GM10248 (cell line): Measurements from ENCODE around the gene ST3GAL4.
"Not testable (repeated sequence)": the region's sequence is repeated elsewhere in the genome, so short reads cannot be mapped to it uniquely, and the experiment has no call there.

Experiments used
- CTCF ChIA-PET: fragments of 300-600 bp; sonication (Branson Sonifier 250); formaldehyde crosslinking; extraction: SDS; loops from one replicate; lab custom pipeline; 2021; ENCODE audit warnings: antibody characterized with exemption; lab: Yijun Ruan, JAX
- POLR2A ChIA-PET: fragments of 350-650 bp; sonication (Branson Sonifier 250); formaldehyde crosslinking; extraction: SDS; loops from one replicate; lab custom pipeline; 2020; ENCODE audit warnings: antibody characterized with exemption; lab: Yijun Ruan, JAX
- DNase-seq: peaks from one replicate; pipeline ENCODE4 v3.0.0; 2012; ENCODE audit errors: extremely low spot score
- TF ChIP-seq, protein P1 (sequence below): IDR thresholded peaks from 2 replicates; pipeline ENCODE4 v1.5.1; 2012; ENCODE audit warnings: mild to moderate bottlenecking, low read depth; ENCODE audit errors: extremely low read depth, missing control alignments, control extremely low read depth

ST3GAL4 gene

DNA sequence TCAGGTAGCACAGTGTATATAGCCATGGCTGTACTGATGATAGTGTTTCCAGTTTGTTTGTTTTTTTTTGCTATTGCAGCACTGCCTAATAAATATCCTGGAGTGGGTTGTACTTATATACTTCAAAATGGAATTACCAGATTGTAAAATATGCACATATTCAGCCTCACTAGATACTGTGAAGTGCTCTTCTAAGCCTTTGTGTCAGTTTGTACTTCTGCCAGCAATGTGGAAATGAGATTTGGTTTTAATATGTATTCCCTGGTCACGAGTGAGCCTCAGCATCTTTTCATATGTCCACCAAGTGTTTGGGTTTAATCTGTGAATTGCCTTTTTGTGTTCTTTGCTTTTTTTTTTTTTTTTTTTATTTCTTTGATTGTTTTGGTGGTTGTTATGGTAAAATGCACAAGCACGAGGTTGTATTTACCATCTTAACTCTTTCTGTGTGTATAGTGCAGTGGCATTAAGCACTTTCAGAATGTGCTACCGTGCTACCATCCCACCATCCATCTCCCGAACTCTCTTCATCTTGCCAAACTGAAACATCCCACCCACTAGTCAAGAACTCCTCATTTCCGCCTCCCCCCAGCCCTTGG is 34.9 kb downstream of the ST3GAL4 start:
- ChIA-PET CTCF (interaction anchor here (1.9 kb wide), 1 partner anchor 12 kb away, joined by 5 read pairs; no protein-coding TSS in a partner anchor), POLR2A (no interaction called here)
- no peak for DNase-seq
- TF ChIP-seq, protein P1, sequence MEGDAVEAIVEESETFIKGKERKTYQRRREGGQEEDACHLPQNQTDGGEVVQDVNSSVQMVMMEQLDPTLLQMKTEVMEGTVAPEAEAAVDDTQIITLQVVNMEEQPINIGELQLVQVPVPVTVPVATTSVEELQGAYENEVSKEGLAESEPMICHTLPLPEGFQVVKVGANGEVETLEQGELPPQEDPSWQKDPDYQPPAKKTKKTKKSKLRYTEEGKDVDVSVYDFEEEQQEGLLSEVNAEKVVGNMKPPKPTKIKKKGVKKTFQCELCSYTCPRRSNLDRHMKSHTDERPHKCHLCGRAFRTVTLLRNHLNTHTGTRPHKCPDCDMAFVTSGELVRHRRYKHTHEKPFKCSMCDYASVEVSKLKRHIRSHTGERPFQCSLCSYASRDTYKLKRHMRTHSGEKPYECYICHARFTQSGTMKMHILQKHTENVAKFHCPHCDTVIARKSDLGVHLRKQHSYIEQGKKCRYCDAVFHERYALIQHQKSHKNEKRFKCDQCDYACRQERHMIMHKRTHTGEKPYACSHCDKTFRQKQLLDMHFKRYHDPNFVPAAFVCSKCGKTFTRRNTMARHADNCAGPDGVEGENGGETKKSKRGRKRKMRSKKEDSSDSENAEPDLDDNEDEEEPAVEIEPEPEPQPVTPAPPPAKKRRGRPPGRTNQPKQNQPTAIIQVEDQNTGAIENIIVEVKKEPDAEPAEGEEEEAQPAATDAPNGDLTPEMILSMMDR, result no peak

DNA sequence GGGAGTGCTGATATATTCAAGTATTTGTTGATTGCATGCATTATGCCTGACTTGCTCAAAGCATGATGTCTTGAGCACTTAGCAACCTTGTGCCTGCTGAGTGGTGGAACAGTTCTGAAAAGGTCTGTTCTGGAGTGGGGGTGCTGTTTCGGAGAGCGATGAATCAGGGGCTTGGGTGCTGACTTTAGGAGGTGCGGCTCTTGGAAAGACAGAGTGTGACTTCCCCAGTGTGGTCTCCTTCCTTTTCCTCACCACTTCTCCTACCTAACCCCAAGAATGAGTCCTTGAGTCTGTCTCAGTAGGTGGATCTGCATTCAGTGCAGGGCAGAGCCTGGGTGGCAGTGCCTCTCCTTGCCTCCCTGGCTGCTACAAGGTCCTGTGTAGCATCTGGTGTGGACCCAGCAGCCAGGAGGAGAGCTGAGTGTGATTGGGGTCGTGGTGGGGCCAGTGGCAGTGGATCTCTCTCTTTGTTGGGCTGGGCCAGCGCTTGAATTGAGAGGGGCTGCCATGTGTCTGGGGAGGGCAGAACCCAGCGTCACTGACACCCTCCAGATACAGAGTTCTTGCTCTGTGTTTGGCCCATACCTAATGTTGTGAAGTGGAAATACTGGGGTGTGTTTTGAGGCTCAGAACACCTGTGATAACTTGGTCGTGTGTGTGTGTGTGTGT is 35.9 kb downstream of the ST3GAL4 start:
- no peak for DNase-seq
- TF ChIP-seq, protein P1, result no peak
- ChIA-PET POLR2A (no interaction called here), CTCF (no interaction called here)

DNA sequence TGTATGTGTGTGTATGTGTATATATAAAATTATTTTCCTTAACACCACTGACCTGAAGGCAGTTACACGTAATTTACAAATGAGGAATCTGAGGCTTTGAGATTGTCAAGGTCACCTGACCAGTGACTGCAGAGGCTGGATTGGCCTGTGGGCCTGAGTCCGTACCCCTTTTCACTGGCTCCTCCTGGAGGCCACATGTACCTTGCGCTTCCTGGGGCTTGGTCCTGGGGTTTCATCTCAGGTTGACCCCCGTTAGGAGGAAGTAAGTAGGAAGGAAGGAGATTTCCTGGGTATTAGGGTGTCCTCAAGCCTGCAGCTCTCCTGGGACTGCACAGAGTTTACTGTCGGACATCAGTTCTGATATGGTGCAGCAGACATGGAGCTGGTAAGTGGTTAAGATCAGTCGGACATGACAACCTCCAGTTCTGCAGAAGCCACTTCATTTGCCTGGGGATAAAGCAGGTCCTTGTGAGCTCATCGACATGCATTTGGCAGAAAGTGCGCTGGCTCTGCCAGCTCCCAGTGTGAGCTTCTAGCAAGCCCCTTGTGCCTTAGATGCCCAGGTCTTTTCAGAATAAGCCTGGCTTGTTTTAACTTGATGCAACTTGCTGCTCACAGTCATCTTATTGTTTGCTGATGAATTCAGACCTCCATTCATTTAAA is 36.6 kb downstream of the ST3GAL4 start:
- TF ChIP-seq, protein P1, result no peak
- CTCF ChIA-PET, result no interaction called here
- POLR2A ChIA-PET, result no interaction called here
- no peak for DNase-seq

DNA sequence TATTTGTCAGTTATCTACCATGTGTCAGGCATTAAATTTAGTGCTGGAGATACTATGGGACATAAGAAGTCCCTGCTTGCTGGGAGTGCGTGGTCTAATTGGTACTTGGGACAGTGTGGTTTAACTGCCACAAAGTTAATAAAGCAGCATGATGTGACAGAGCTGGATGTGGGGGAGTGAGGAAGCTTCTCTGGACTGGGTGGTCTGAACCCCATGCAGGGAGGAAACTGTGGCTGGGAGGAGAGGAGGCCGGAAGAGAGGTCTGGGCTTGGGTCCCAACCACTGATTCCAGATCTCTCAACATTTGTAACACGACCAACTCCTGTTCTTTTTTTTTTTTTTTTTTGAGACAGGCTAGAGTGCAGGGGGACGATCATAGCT is 37.1 kb downstream of the ST3GAL4 start:
- ChIA-PET CTCF (no interaction called here), POLR2A (no interaction called here)
- TF ChIP-seq, protein P1, result no peak
- no peak for DNase-seq

DNA sequence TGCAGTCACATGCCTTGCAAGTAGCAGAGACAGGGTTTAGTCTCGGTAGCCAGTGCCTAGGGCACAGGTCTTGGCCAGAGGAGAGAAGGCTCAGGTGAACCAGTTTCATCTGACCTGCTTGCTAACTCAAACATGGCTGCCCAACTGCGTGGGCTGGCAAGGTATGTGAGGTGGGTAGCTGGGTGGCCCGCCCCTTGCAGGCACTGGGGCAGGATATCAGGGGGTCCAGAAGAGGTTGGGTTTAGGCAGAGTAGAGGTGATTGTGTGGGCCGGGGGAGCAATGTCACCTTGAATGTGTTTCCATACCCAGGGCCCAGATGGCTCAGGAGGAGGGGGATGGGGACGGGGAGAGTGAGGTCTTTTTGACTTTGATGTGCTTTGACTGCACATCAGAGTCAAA is 37.7 kb downstream of the ST3GAL4 start:
- TF ChIP-seq, protein P1, result no peak
- ChIA-PET POLR2A (no interaction called here), CTCF (no interaction called here)
- DNase-seq, result no peak

DNA sequence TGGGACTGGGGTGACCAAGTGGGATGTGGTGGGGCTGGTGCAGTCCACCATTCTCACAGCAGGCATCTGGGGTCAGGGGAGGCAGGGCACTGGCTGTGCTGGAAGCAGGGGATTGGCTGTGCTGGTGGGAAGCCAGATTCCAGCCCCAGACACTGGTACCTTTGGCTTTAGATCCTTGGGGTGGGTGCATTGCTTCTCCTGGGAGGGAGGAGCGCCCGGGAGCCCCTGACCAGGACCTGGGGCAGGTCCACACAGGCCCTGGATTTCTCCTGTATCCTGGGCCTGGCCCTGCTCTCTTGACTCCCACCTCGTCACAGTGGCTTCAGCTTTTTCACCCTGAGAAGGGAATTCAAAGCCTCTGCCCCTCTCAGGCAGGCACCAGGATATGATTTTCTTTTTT is 38.5 kb downstream of the ST3GAL4 start:
- POLR2A ChIA-PET, result no interaction called here
- CTCF ChIA-PET, result no interaction called here

DNA sequence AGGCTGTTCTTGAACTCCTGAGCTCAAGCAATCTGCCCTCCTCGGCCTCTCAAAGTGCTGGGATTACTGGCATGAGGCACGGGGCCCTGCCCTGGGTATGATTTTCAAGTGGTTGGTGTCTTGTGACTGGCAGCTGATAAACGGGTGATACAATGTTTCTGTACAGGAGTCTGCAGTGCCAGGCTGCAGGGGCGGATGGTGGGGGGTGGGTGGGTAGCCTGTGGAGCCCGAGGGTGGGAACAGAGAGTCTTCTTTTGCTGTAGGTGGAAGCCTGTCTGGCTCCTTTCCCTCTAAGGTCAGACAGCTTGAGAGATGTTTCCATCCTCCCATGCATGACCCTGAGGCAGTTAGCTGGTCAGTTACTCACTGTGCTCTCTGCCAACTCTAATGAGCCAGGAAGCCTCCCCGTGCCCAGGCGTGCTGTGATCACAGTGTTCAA is 39.2 kb downstream of the ST3GAL4 start:
- DNase-seq, CTCF ChIA-PET, POLR2A ChIA-PET: not testable (repeated sequence)

More for the DNA sequence above, 38.5 kb downstream of the ST3GAL4 start:
- TF ChIP-seq, protein P1, result no peak
- DNase-seq, result no peak

DNA sequence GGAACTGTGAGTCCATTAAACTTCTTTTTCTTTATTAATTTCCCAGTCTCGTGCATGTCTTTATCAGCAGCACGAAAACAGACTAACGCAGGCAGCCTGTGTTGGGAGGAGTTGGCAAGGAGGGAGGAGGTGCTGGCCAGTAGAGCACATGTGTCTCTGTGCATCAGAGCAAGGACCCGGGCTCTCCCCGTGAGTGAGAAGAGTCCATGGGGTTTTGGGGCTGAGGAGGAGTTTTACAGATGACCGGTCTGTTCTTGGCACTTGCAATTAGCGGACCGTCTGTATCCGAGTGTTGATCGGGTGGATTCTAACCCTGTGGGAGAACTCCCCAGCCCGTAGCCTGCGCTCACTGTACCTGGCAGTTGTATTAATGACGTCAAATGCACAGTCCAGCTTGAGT is 40.3 kb downstream of the ST3GAL4 start:
- POLR2A ChIA-PET, CTCF ChIA-PET, DNase-seq: not testable (repeated sequence)

DNA sequence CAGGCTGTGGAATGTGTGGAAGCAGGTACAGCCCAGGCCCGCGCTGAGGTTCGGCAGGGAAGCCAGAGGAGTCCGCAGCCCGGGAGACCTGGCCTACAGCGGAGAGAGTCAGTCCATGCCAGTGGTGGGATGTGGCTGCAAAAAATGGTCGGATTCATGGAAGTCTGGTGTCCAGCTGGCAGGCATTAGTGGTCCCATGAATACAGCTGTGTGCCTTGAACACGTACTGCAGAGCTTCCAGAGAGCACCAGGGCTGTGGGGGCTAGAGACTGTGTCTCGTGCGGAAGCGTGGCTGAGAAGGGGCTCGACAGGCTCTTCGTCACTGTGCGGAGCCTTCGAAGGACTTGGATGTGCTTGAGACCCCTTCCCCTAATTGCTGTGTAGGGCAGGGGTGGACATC is 40.8 kb downstream of the ST3GAL4 start:
- CTCF ChIA-PET, POLR2A ChIA-PET, DNase-seq: not testable (repeated sequence)
